Right kidney (tissue), 9 donors: ENCODE measurements around the gene PVALEF.

ENCODE experiments used
- DNase-seq: peaks from one replicate; pipeline ENCODE4 v3.0.0-alpha.2; 2016
- long read RNA-seq, 8 donors: transcript quantifications; one replicate each; lab custom pipeline, GENCODE V29; 2026

PVALEF gene
- long read RNA-seq, donor 1: 0 reads
- long read RNA-seq, donor 2: 0 reads
- long read RNA-seq, donor 3: 0 reads
- long read RNA-seq, donor 4: 0 reads
- long read RNA-seq, donor 5: 0 reads
- long read RNA-seq, donor 6: 0 reads
- long read RNA-seq, donor 7: 0 reads
- long read RNA-seq, donor 8: 0 reads

GRCh38 chr17:81165246-81166032 is at the start of gene PVALEF:
PVALEF (plus strand) TSS chr17:81165507; CDS start chr17:81181227, 15,720 bp downstream.
- DNase-seq: peak; percentile 80

GRCh38 chr17:81115749-81116464 is 49.4 kb upstream of the PVALEF start:
- no peak for DNase-seq

GRCh38 chr17:81116704-81117103 is 48.6 kb upstream of the PVALEF start:
- DNase-seq: no peak

GRCh38 chr17:81117672-81118198 is 47.6 kb upstream of the PVALEF start:
- DNase-seq: no peak

- DNase-seq: no peak
Measured at GRCh38 chr17:81118308-81119221, 46.7 kb upstream of the PVALEF start.

GRCh38 chr17:81119223-81120148 is 45.8 kb upstream of the PVALEF start:
- DNase-seq: peak; percentile 61

GRCh38 chr17:81120149-81120484 is 45.2 kb upstream of the PVALEF start:
- no peak for DNase-seq

GRCh38 chr17:81120695-81121621 is 44.3 kb upstream of the PVALEF start:
- DNase-seq: no peak

GRCh38 chr17:81121841-81122733 is 43.2 kb upstream of the PVALEF start:
- peak; percentile 56 for DNase-seq

GRCh38 chr17:81123052-81124048 is 42.0 kb upstream of the PVALEF start:
- no peak for DNase-seq

- DNase-seq: no peak
Measured at GRCh38 chr17:81124377-81124776, 40.9 kb upstream of the PVALEF start.

GRCh38 chr17:81125573-81126081 is 39.7 kb upstream of the PVALEF start:
- no peak for DNase-seq

GRCh38 chr17:81126281-81127132 is 38.8 kb upstream of the PVALEF start:
- DNase-seq: no peak

GRCh38 chr17:81127133-81127455 is 38.2 kb upstream of the PVALEF start:
- DNase-seq: no peak

GRCh38 chr17:81127526-81128177 is 37.7 kb upstream of the PVALEF start:
- no peak for DNase-seq

GRCh38 chr17:81128338-81128737 is 37.0 kb upstream of the PVALEF start:
- no peak for DNase-seq
